GM12873 (cell line): ENCODE results near the gene CDC25A.

Source experiments
- CTCF ChIP-seq: IDR thresholded peaks from 2 replicates; pipeline ENCODE4 v1.5.1; 2012; ENCODE audit warnings: low read depth, mild to moderate bottlenecking, moderate library complexity, low read length, control low read depth; ENCODE audit not compliant: insufficient read depth; ENCODE audit errors: missing control alignments

Gene CDC25A

GRCh38 chr3:48194446-48195071 lies 6.3 kb upstream of the CDC25A start:
- peak; percentile 83 for TF ChIP-seq CTCF

- no peak for TF ChIP-seq CTCF
These were observed 2.7 kb upstream of the CDC25A start for GRCh38 chr3:48190911-48191310.

GRCh38 chr3:48189321-48189720 lies 1.1 kb upstream of the CDC25A start:
- TF ChIP-seq CTCF, result no peak

GRCh38 chr3:48187579-48188265 lies 495 bp downstream of the CDC25A start:
- no peak for TF ChIP-seq CTCF

- TF ChIP-seq CTCF, result no peak
These were observed 977 bp downstream of the CDC25A start for GRCh38 chr3:48187301-48187578.

- TF ChIP-seq CTCF, result no peak
These were observed 1.5 kb downstream of the CDC25A start for GRCh38 chr3:48186631-48187300.

- TF ChIP-seq CTCF, result no peak
These were observed 3.1 kb downstream of the CDC25A start for GRCh38 chr3:48185129-48185528.
